ENCODE results near the gene NADSYN1.

NADSYN1 gene

GRCh38 chr11:71545405-71545966 is 92.5 kb downstream of the NADSYN1 start:
- peaks cover 31% of the 10 kb centered on the region for H3K27me3 Mint-ChIP-seq
- H3K4me3 Mint-ChIP-seq: no peak overlapping the region
- H3K27ac Mint-ChIP-seq: no peak overlapping the region
- ATAC-seq (ENCODE audit: low read depth): no peak
- DNase-seq (ENCODE audit: low spot score in 2 of 2): no peak
- H3K4me1 Mint-ChIP-seq: peaks cover 16% of the 10 kb centered on the region
- peaks cover 16% of the 10 kb centered on the region for H3K36me3 Mint-ChIP-seq
- peaks cover 15% of the 10 kb centered on the region for H3K9me3 Mint-ChIP-seq

- ATAC-seq (ENCODE audit: low read depth) (no peak), DNase-seq (ENCODE audit: low spot score in 2 of 2) (no peak)
- Mint-ChIP-seq H3K9me3 (peaks cover 6% of the 10 kb centered on the region), H3K4me1 (peaks cover 13% of the 10 kb centered on the region), H3K4me3 (no peak within 1 kb of the TSS), H3K36me3 (peaks cover 8% of the 10 kb centered on the region), H3K27ac (no peak within 1 kb of the TSS), H3K27me3 (peaks cover 21% of the 10 kb centered on the region)
These were observed 95.1 kb downstream of the NADSYN1 start, which contains the start of gene KRTAP5-9 for GRCh38 chr11:71548120-71548519. Gene KRTAP5-9, plus strand, starts transcription at chr11:71548420. Its CDS starts 238 bp downstream, at chr11:71548658.

- no peak overlapping the region for H3K27ac Mint-ChIP-seq
- no peak for ATAC-seq (ENCODE audit: low read depth)
- no peak for DNase-seq (ENCODE audit: low spot score in 2 of 2)
- H3K4me3 Mint-ChIP-seq: no peak overlapping the region
- H3K4me1 Mint-ChIP-seq: peaks cover 8% of the 10 kb centered on the region
- H3K9me3 Mint-ChIP-seq: peaks cover 6% of the 10 kb centered on the region
- H3K27me3 Mint-ChIP-seq: peaks cover 21% of the 10 kb centered on the region
- H3K36me3 Mint-ChIP-seq: peaks cover 8% of the 10 kb centered on the region
These were observed 95.7 kb downstream of the NADSYN1 start for GRCh38 chr11:71548716-71549151.

Data from memory B cell (primary cell).